ENCODE results near the gene NIPA2.
"Not testable (repeated sequence)": the region's sequence is repeated elsewhere in the genome, so short reads cannot be mapped to it uniquely, and the experiment has no call there.

NIPA2 gene

GRCh38 chr15:22838292-22839042, at the start of gene NIPA2:
Gene NIPA2 (plus strand): TSS chr15:22838666. CDS start chr15:22851732, 13,066 bp downstream.
- peak; percentile 99 for DNase-seq

- DNase-seq: no peak
These were observed 44.4 kb upstream of the NIPA2 start for GRCh38 chr15:22794063-22794462.

GRCh38 chr15:22794621-22795167, 43.8 kb upstream of the NIPA2 start:
- no peak for DNase-seq

- no peak for DNase-seq
These were observed 43.0 kb upstream of the NIPA2 start for GRCh38 chr15:22795206-22796063.

GRCh38 chr15:22796079-22796478, 42.4 kb upstream of the NIPA2 start:
- no peak for DNase-seq

- DNase-seq: no peak
These were observed 38.6 kb upstream of the NIPA2 start for GRCh38 chr15:22799902-22800301.

- not testable (repeated sequence) for DNase-seq
These were observed 35.5 kb upstream of the NIPA2 start for GRCh38 chr15:22803006-22803405.

GRCh38 chr15:22806156-22806555, 32.3 kb upstream of the NIPA2 start:
- no peak for DNase-seq

- no peak for DNase-seq
These were observed 31.8 kb upstream of the NIPA2 start for GRCh38 chr15:22806664-22807063.

- not testable (repeated sequence) for DNase-seq
These were observed 30.6 kb upstream of the NIPA2 start for GRCh38 chr15:22807831-22808230.

- DNase-seq: no peak
These were observed 30.2 kb upstream of the NIPA2 start for GRCh38 chr15:22808240-22808639.

GRCh38 chr15:22808761-22809280, 29.6 kb upstream of the NIPA2 start:
- DNase-seq: no peak

GRCh38 chr15:22810033-22810852, 28.2 kb upstream of the NIPA2 start:
- no peak for DNase-seq

- no peak for DNase-seq
These were observed 27.6 kb upstream of the NIPA2 start for GRCh38 chr15:22810853-22811338.

GRCh38 chr15:22811640-22812039, 26.8 kb upstream of the NIPA2 start:
- no peak for DNase-seq

GRCh38 chr15:22813844-22814243, 24.6 kb upstream of the NIPA2 start:
- no peak for DNase-seq

GRCh38 chr15:22815766-22816165, 22.7 kb upstream of the NIPA2 start:
- DNase-seq: no peak

GRCh38 chr15:22819651-22820050, 18.8 kb upstream of the NIPA2 start:
- no peak for DNase-seq

GRCh38 chr15:22823495-22824128, 14.9 kb upstream of the NIPA2 start:
- no peak for DNase-seq

GRCh38 chr15:22827125-22827524, 11.3 kb upstream of the NIPA2 start:
- DNase-seq: no peak

- DNase-seq: no peak
These were observed 7.0 kb upstream of the NIPA2 start for GRCh38 chr15:22831473-22831872.
